C4-2B (cell line): Measurements from ENCODE around the gene RANBP3.

Experiments used
- CTCF ChIP-seq: fragments of 450-650 bp; conservative IDR thresholded peaks from 2 replicates; pipeline ENCODE4 v1.5.1; 2017; ENCODE audit warnings: mild to moderate bottlenecking
- ZFX ChIP-seq: fragments of 450-650 bp; IDR thresholded peaks from 2 replicates; pipeline ENCODE4 v1.6.1; 2017

- no peak for TF ChIP-seq CTCF
- no peak for TF ChIP-seq ZFX
These were observed 52.0 kb downstream of the RANBP3 start for GRCh38 chr19:5925830-5926427.
